Bronchial epithelial cell (primary cell): ENCODE measurements around the gene NPAS3. TPM values are rescaled to one million over a fixed set of nuclear protein-coding genes. Genes with fewer than 3 reads are reported as not detected.

ENCODE experiments used
- DNase-seq: peaks from one replicate; pipeline ENCODE4 v3.0.0-alpha.2; 2010; ENCODE audit warnings: low read depth
- FAIRE-seq: peaks from 2 replicates; lab custom pipeline; 2011; peaks lifted over from hg19 to GRCh38; lab: Jason Lieb, UNC
- H3K27me3 ChIP-seq: 2 replicates; pipeline ENCODE4 v1.5.1; 2011; ENCODE audit warnings: low read length; ENCODE audit not compliant: control insufficient read depth, insufficient read depth
- H3K36me3 ChIP-seq: 2 replicates; pipeline ENCODE4 v1.5.1; 2011; ENCODE audit warnings: low read length; ENCODE audit not compliant: control insufficient read depth, insufficient read depth
- H3K4me3 ChIP-seq: 2 replicates; pipeline ENCODE4 v1.5.1; 2011; ENCODE audit warnings: mild to moderate bottlenecking, low read depth, low read length, control low read depth
- total RNA-seq: library from RNA; depleted of rRNA; stranded (reverse); fragments of >200 nt; gene quantifications from 2 replicates; pipeline ENCODE4 v1.2.1, GENCODE V29; 2014
- TF ChIP-seq, protein P1 (sequence below): IDR thresholded peaks from 2 replicates; pipeline ENCODE4 v1.5.1; 2011; ENCODE audit warnings: mild to moderate bottlenecking, moderate library complexity, low read length, control low read depth, inconsistent platforms; ENCODE audit not compliant: insufficient read depth, severe bottlenecking

Gene NPAS3
- total RNA-seq, 1 donor from 2014 or later, result not detected

DNA sequence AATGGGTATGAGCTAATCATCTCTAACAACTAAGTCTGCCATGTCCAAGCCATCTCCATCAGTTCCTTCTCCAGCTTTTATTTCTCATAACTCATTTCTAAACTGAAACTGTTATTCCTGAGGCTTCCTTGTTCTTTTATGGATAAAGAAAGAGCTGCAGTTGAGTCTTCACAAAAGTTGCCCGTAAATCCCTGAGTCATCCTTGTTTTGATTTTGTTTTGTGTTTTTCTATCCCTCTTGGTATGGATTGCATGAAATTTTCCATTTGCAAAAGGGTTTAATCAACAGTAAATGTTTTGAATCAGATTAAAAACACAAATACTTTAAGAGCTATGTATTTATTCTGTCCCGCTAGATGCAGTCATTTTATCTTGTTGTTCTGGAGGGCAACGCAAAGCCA is 721.6 kb downstream of the NPAS3 start:
- no peaks in the 10 kb centered on the region for H3K36me3 ChIP-seq
- H3K27me3 ChIP-seq, result no peaks in the 10 kb centered on the region
- no peak for FAIRE-seq
- no peak for DNase-seq
- TF ChIP-seq, protein P1, sequence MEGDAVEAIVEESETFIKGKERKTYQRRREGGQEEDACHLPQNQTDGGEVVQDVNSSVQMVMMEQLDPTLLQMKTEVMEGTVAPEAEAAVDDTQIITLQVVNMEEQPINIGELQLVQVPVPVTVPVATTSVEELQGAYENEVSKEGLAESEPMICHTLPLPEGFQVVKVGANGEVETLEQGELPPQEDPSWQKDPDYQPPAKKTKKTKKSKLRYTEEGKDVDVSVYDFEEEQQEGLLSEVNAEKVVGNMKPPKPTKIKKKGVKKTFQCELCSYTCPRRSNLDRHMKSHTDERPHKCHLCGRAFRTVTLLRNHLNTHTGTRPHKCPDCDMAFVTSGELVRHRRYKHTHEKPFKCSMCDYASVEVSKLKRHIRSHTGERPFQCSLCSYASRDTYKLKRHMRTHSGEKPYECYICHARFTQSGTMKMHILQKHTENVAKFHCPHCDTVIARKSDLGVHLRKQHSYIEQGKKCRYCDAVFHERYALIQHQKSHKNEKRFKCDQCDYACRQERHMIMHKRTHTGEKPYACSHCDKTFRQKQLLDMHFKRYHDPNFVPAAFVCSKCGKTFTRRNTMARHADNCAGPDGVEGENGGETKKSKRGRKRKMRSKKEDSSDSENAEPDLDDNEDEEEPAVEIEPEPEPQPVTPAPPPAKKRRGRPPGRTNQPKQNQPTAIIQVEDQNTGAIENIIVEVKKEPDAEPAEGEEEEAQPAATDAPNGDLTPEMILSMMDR, result no peak
- H3K4me3 ChIP-seq, result no peak overlapping the region

DNA sequence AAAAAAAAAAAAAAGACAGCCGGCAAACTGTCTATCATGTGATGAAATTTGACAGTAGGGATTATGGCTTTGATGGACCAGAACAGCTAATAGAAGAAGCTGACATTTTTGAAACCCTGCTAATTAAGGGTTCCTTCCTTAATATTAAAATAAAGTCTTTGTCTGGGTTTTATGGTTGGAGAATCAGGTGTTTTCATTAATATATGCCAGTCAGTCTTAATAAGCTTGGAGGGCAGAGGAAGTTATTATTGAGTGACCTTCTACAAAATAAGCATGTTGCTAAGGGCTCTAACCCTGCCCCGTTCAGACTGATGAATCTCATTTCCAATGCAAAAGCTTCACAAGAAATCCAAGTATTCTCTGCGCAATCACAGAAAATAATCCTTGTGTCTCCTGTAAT is 722.4 kb downstream of the NPAS3 start:
- DNase-seq, result no peak
- TF ChIP-seq, protein P1, result no peak
- no peaks in the 10 kb centered on the region for H3K36me3 ChIP-seq
- H3K4me3 ChIP-seq, result no peak overlapping the region
- FAIRE-seq, result no peak
- H3K27me3 ChIP-seq, result no peaks in the 10 kb centered on the region

DNA sequence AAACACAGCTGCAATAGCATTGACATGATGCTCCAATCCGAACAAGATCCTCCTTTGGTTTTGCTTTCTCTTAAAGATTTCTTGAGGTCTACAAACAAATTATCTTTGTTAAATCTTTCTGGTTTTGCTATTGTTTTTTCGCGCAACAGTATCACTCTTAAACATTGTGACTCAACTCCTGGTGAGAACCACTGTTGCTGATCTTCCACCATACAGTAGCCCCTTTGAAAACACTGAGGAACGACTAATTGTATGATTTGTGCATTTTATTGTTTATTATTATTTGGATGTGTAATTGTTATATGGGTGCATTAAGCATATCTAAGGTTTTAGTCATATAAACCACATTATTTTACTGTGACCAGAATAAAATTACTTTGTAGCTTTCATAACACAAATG is 729.4 kb downstream of the NPAS3 start:
- Histone ChIP-seq H3K27me3 (no peaks in the 10 kb centered on the region), H3K36me3 (no peaks in the 10 kb centered on the region), H3K4me3 (no peak overlapping the region)
- TF ChIP-seq, protein P1, result no peak
- DNase-seq (no peak), FAIRE-seq (no peak)

DNA sequence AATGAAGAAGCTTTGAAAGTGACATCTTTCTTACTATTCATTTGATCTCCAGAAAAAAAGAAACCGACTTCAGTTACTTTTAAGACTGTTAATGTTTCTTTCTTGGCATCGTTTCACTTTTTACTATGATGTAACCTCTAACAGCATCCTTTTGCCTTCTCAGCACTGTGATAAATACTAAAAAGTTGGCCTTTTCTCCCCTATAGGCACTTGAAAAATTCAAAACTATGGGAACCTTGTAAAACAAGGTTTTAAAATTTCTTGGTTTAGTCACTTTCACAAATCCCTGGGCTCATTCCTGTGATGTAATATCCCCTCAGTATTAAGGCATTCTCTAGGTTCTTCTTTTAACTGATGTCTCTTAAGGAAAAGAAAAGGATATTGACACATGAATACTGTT is 730.4 kb downstream of the NPAS3 start:
- TF ChIP-seq, protein P1, result no peak
- FAIRE-seq, result no peak
- no peak for DNase-seq

DNA sequence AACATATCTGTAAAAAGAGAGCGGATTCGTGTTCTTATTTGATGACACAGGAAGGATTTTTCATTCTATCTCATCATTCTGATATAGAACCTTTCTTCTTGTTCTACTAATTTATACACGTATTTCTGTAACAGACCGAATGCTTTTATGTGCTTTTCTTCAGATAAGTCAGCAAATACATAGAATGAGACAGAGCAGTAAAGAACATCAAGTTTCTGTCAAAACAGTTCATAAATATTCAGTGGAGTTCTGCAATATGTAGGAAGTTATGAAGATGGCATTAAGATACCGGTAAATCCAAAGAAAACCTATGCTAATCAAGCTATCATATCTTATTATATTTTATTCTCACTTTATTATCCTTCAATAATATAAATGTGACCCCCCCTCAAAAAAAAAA is 731.6 kb downstream of the NPAS3 start:
- H3K36me3 ChIP-seq, result no peaks in the 10 kb centered on the region
- FAIRE-seq (no peak), DNase-seq (no peak)
- H3K27me3 ChIP-seq, result no peaks in the 10 kb centered on the region
- H3K4me3 ChIP-seq, result no peak overlapping the region
- TF ChIP-seq, protein P1, result no peak

More for the DNA sequence above, 730.4 kb downstream of the NPAS3 start:
- H3K36me3 ChIP-seq, result no peaks in the 10 kb centered on the region
- H3K27me3 ChIP-seq, result no peaks in the 10 kb centered on the region
- H3K4me3 ChIP-seq, result no peak overlapping the region

DNA sequence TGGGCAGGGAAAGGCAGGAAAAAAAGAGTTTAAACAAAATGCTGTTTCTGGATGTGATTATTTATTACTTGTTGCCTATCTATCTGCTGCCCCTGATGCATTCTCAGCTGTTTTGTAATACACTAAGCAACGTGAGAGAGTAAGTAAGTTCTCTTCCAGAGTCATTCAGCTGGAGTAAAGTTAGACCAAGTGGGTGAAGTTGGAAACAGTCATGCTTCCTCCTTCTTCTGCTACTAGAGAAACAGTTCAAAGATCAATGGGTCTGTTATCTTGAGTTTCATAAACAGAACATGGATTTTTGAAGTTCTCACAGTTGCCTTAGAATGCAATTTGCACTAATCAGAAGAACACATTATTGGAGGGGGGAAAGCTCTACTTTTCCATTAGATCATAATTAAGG is 732.9 kb downstream of the NPAS3 start:
- no peak for DNase-seq
- TF ChIP-seq, protein P1, result no peak
- Histone ChIP-seq H3K36me3 (no peaks in the 10 kb centered on the region), H3K27me3 (no peaks in the 10 kb centered on the region), H3K4me3 (no peak overlapping the region)
- FAIRE-seq, result no peak
